ENCODE data around the gene GTF2A1.

DNA sequence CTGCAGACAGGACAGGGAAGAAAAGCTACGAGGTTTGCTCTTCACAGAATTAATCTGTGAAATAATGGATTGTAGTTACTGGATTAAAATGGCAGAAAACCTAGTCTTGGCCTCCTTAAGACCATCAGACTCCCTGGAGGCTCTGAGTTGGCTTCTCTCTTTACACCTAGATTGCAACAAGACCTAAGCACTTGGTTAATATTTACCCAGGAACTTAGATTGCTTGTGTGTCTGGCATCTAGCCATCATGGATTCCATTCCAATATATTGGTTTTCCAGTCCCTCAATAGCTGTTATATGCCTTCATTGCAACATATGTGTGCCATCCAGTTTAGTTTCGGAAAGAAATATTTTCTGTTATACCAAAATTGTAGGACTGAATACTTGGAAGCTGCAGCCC lies 1.9 kb upstream of the GTF2A1 start:
- TF ChIP-seq, protein P1, sequence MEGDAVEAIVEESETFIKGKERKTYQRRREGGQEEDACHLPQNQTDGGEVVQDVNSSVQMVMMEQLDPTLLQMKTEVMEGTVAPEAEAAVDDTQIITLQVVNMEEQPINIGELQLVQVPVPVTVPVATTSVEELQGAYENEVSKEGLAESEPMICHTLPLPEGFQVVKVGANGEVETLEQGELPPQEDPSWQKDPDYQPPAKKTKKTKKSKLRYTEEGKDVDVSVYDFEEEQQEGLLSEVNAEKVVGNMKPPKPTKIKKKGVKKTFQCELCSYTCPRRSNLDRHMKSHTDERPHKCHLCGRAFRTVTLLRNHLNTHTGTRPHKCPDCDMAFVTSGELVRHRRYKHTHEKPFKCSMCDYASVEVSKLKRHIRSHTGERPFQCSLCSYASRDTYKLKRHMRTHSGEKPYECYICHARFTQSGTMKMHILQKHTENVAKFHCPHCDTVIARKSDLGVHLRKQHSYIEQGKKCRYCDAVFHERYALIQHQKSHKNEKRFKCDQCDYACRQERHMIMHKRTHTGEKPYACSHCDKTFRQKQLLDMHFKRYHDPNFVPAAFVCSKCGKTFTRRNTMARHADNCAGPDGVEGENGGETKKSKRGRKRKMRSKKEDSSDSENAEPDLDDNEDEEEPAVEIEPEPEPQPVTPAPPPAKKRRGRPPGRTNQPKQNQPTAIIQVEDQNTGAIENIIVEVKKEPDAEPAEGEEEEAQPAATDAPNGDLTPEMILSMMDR (IDR thresholded peaks at IDR 0.05) = no peak
- TF ChIP-seq POLR2A (IDR thresholded peaks at IDR 0.05) (no peak), POLR2AphosphoS5 (IDR thresholded peaks at IDR 0.05) (no peak)

Data from transverse colon (tissue), 4 donors.